ENCODE measurements around the gene CHCHD10.

CHCHD10 gene

GRCh38 chr22:23767673-23768548, at the start of gene CHCHD10:
Gene CHCHD10, minus strand, starts transcription at chr22:23767972. Its CDS starts 98 bp downstream, at chr22:23767874.
- peak; percentile 72 for DNase-seq

- DNase-seq = no peak
These were observed 49.4 kb upstream of the CHCHD10 start for GRCh38 chr22:23817146-23817545.

- DNase-seq = no peak
These were observed 48.6 kb upstream of the CHCHD10 start for GRCh38 chr22:23816156-23816976.

- no peak for DNase-seq
These were observed 47.9 kb upstream of the CHCHD10 start for GRCh38 chr22:23815541-23816155.

- DNase-seq = no peak
These were observed 44.6 kb upstream of the CHCHD10 start for GRCh38 chr22:23812378-23812777.

GRCh38 chr22:23806837-23807236, 39.1 kb upstream of the CHCHD10 start:
- DNase-seq = no peak

GRCh38 chr22:23804781-23805291, 37.1 kb upstream of the CHCHD10 start:
- no peak for DNase-seq

GRCh38 chr22:23803001-23803819, 35.4 kb upstream of the CHCHD10 start:
- no peak for DNase-seq

GRCh38 chr22:23801886-23802377, 34.2 kb upstream of the CHCHD10 start:
- DNase-seq = no peak

- DNase-seq = no peak
These were observed 33.6 kb upstream of the CHCHD10 start for GRCh38 chr22:23801238-23801821.

GRCh38 chr22:23800297-23801237, 32.8 kb upstream of the CHCHD10 start:
- DNase-seq = no peak

GRCh38 chr22:23796461-23796860, 28.7 kb upstream of the CHCHD10 start:
- DNase-seq = no peak

GRCh38 chr22:23793326-23793725, 25.6 kb upstream of the CHCHD10 start:
- no peak for DNase-seq

GRCh38 chr22:23791738-23792645, 24.2 kb upstream of the CHCHD10 start:
- DNase-seq = no peak

GRCh38 chr22:23790819-23791737, 23.3 kb upstream of the CHCHD10 start:
- DNase-seq = peak; percentile 38

- DNase-seq = no peak
These were observed 21.9 kb upstream of the CHCHD10 start for GRCh38 chr22:23789638-23790037.

GRCh38 chr22:23789121-23789520, 21.3 kb upstream of the CHCHD10 start:
- DNase-seq = no peak

- no peak for DNase-seq
These were observed 20.1 kb upstream of the CHCHD10 start for GRCh38 chr22:23787910-23788309.
